Esophagus squamous epithelium (tissue), 5 donors: ENCODE results near the gene CREB5. TPM values are rescaled to one million over a fixed set of nuclear protein-coding genes. Genes with fewer than 3 reads are reported as not detected.
A peak's percentile ranks its signal among the peaks of the same experiment; 100 is the strongest.

ENCODE experiments used
- DNase-seq: peaks from one replicate; lab custom pipeline; 2025; lab: John Stamatoyannopoulos, UW
- H3K27ac ChIP-seq, 4 donors: fragments of 200-600 bp; sonication (generic); one replicate each; pipeline ENCODE4 v1.5.1; 2016 to 2019; ENCODE audit warnings: mild to moderate bottlenecking in 1 of 4
- H3K27me3 ChIP-seq, 4 donors: fragments of 200-600 bp; sonication (generic); 1 replicate in 3 of 4; 2 replicates in 1 of 4; pipeline versions ENCODE4 v1.5.1 to v1.6.0; 2017 to 2021; ENCODE audit warnings: antibody characterized with exemption in 1 of 4
- H3K36me3 ChIP-seq, 3 donors: fragments of 200-600 bp; sonication (generic); one replicate each; pipeline ENCODE4 v1.5.1; 2016 to 2019
- H3K4me1 ChIP-seq, 3 donors: fragments of 200-600 bp; sonication (generic); one replicate each; pipeline ENCODE4 v1.5.1; 2017 to 2019
- H3K4me3 ChIP-seq, 4 donors: fragments of 200-600 bp; sonication (generic); 1 replicate in 3 of 4; 2 replicates in 1 of 4; pipeline ENCODE4 v1.5.1; 2016 to 2019; ENCODE audit warnings: mild to moderate bottlenecking in 2 of 4, moderate library complexity in 1 of 4
- H3K9me3 ChIP-seq, 3 donors: fragments of 200-600 bp; sonication (generic); one replicate each; pipeline ENCODE4 v1.5.1; 2016 to 2019
- POLR2A ChIP-seq, 4 donors: fragments of 450-650 bp; IDR thresholded peaks; one replicate each; pipeline ENCODE4 v1.6.1; 2017; ENCODE audit warnings: antibody characterized with exemption in 4 of 4, mild to moderate bottlenecking in 4 of 4, moderate library complexity in 3 of 4
- WGBS, 2 donors: methylation state at CpG; one replicate each; pipeline ENCODE4 v1.1.5; 2018; 5-methylcytosine and 5-hydroxymethylcytosine counted together
- intact Hi-C: fragments of 100-400 bp; cut with DNase I; formaldehyde crosslinking; loops from one replicate; pipeline ENCODE4 v1.15.0; 2022
- total RNA-seq, 4 donors: library from RNA; depleted of rRNA; stranded (reverse); fragments of >200 nt; gene quantifications; one replicate each; pipeline ENCODE4 v1.1.0, GENCODE V29; 2016
- TF ChIP-seq, protein P1 (sequence below), 6 experiments: fragments of 450-650 bp in 4 of 6; fragments of 200-600 bp in 2 of 6; sonication (generic) in 2 of 6; IDR thresholded peaks; one replicate each; pipeline ENCODE4 v1.5.1; 2016 to 2019; ENCODE audit warnings: antibody characterized with exemption in 6 of 6, mild to moderate bottlenecking in 4 of 6, moderate library complexity in 4 of 6
- donor health status: DM: yes; HTN: yes; CAD: no.

The CREB5 gene
- total RNA-seq, 4 donors from 2014 or later = 0.30 to 5.0 (median 2.2) TPM

DNA sequence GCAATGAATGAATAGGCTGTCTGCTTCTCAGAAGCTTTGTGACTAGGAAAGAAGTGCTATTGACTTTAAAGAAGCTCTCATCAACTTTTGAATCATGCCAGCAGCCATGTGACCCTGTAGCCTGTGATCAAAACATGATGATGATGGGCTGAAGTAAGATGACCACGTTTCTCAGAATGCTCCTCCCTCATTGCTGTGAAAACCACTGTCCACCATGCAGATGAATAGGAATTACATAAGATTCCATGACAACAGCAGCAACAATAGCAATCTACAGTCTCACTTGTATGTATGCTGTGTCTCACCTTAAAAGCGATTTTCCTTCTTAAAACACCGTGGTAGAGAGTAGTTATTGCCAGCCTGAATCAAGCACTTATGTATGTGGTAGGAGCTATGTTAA lies 317.4 kb downstream of the CREB5 start:
- DNase-seq = no peak
- Histone ChIP-seq H3K9me3 (no peaks in the 10 kb centered on the region), H3K4me3 (no peak overlapping the region), H3K4me1 (peaks cover 8 to 41% (median 15%) of the 10 kb centered on the region in 3 donors), H3K27ac (no peak overlapping the region), H3K36me3 (no peaks in the 10 kb centered on the region), H3K27me3 (no peaks in the 10 kb centered on the region)
- WGBS, 2 donors = 75 to 77% methylated on average over 3 of the region's 3 CpGs
- TF ChIP-seq POLR2A (IDR thresholded peaks at IDR 0.05) = no peak
- TF ChIP-seq, protein P1, sequence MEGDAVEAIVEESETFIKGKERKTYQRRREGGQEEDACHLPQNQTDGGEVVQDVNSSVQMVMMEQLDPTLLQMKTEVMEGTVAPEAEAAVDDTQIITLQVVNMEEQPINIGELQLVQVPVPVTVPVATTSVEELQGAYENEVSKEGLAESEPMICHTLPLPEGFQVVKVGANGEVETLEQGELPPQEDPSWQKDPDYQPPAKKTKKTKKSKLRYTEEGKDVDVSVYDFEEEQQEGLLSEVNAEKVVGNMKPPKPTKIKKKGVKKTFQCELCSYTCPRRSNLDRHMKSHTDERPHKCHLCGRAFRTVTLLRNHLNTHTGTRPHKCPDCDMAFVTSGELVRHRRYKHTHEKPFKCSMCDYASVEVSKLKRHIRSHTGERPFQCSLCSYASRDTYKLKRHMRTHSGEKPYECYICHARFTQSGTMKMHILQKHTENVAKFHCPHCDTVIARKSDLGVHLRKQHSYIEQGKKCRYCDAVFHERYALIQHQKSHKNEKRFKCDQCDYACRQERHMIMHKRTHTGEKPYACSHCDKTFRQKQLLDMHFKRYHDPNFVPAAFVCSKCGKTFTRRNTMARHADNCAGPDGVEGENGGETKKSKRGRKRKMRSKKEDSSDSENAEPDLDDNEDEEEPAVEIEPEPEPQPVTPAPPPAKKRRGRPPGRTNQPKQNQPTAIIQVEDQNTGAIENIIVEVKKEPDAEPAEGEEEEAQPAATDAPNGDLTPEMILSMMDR (IDR thresholded peaks at IDR 0.05) = no peak
- intact Hi-C loops = no loop called here

GRCh38 chr7:28731092-28731658 lies 318.9 kb downstream of the CREB5 start:
- intact Hi-C loops = no loop called here
- no peak for DNase-seq
- Histone ChIP-seq H3K4me1 (peaks cover 5 to 29% (median 8%) of the 10 kb centered on the region in 3 donors), H3K27ac (peak overlapping the region; percentile 1 to 78 (median 70)), H3K27me3 (no peaks in the 10 kb centered on the region), H3K36me3 (no peaks in the 10 kb centered on the region), H3K4me3 (no peak overlapping the region), H3K9me3 (no peaks in the 10 kb centered on the region)
- WGBS, 2 donors = 29 to 43% methylated on average over 5 of the region's 5 CpGs
- TF ChIP-seq, protein P1 (IDR thresholded peaks at IDR 0.05) = no peak
- no peak for TF ChIP-seq POLR2A (IDR thresholded peaks at IDR 0.05)

DNA sequence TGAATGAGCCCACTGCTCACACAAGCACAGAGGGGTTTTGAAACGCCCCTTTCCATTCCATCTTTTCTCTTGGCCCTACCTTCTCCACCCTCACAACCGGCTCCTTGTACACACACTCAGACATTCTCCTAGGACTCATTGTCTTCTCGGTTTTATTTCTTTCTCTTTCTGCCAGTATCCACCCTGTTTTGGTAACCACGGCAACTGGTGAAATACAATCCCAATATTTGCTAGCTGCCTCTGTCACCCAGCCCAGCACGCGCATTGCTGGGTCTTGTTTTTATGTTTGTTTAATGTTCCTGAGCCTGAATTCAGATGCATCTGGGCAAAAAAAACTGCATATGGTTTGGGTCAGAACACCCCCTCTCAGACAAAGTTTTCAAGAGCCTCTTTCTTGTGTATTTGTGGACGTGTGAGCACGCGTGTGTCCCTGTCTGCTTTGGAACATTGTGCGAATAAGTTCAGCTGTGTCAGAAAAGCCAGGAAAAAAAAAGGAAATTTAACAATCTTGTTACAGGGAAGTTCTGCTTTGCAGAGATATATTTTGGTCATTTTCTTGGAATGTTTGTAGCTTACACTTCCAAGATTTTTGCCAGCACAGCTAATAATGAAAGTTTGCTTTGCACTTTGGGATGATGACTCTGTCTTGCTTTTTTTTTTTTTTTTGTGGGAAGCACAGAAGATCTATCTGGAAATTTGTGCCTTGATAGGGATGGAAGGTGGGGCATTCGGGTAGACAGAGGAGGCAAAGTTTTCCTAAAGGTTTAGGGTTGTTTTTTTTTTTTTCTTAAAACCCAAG lies 320.0 kb downstream of the CREB5 start:
- H3K27me3 ChIP-seq = no peaks in the 10 kb centered on the region
- no peaks in the 10 kb centered on the region for H3K9me3 ChIP-seq
- H3K36me3 ChIP-seq = no peaks in the 10 kb centered on the region
- peak overlapping the region in 3 of 4 donors; percentile 9 to 45 (median 25) for H3K4me3 ChIP-seq
- H3K27ac ChIP-seq = peak overlapping the region; percentile 1 to 78 (median 70)
- peaks cover 5 to 21% (median 8%) of the 10 kb centered on the region in 3 donors for H3K4me1 ChIP-seq
- intact Hi-C loops = no loop called here
- WGBS, 2 donors = 19 to 34% methylated on average over 11 of the region's 11 CpGs
- TF ChIP-seq POLR2A (IDR thresholded peaks at IDR 0.05) = no peak
- TF ChIP-seq, protein P1 (IDR thresholded peaks at IDR 0.05) = no peak
- no peak for DNase-seq

DNA sequence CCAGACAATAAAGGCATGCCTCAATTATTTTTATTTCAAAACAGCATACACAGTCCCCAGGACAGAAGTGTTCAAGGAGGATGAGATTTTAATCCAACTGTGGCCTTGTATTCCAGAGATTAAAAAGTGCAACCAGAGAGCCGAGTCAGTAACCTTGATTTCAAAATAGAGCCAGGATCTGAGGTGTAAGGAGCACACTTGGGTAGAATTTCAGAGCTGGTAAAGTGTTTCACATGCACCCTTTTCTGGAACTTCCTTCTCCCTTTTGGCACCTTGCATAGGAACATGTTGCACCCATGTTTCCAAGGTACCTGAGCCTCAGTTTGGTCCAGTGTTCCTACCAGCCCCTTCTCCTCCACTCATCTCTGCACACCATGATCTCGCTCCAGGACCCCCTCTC lies 320.7 kb downstream of the CREB5 start:
- no peak for DNase-seq
- H3K9me3 ChIP-seq = no peaks in the 10 kb centered on the region
- WGBS, 2 donors = 56 to 62% methylated on average over 2 of the region's 2 CpGs
- peaks cover 6 to 21% (median 8%) of the 10 kb centered on the region in 3 donors for H3K4me1 ChIP-seq
- H3K27me3 ChIP-seq = no peaks in the 10 kb centered on the region
- H3K4me3 ChIP-seq = no peak overlapping the region
- TF ChIP-seq, protein P1 (IDR thresholded peaks at IDR 0.05) = no peak
- TF ChIP-seq POLR2A (IDR thresholded peaks at IDR 0.05) = no peak
- H3K36me3 ChIP-seq = no peaks in the 10 kb centered on the region
- H3K27ac ChIP-seq = peak overlapping the region in 3 of 4 donors; percentile 53 to 78 (median 66)
- intact Hi-C loops = no loop called here

- Histone ChIP-seq H3K36me3 (no peaks in the 10 kb centered on the region), H3K27me3 (no peaks in the 10 kb centered on the region), H3K4me1 (peaks cover 4 to 15% (median 14%) of the 10 kb centered on the region in 3 donors), H3K27ac (no peak overlapping the region), H3K4me3 (no peak overlapping the region), H3K9me3 (no peaks in the 10 kb centered on the region)
- TF ChIP-seq, protein P1 (IDR thresholded peaks at IDR 0.05) = no peak
- TF ChIP-seq POLR2A (IDR thresholded peaks at IDR 0.05) = no peak
- intact Hi-C loops = no loop called here
- 26% methylated on average over 5 of the region's 5 CpGs for WGBS, 2 donors
- DNase-seq = no peak
Measured at GRCh38 chr7:28738412-28738811, 326.1 kb downstream of the CREB5 start.
